Measurements from ENCODE around the gene DOCK7.
A peak's percentile ranks its signal among the peaks of the same experiment; 100 is the strongest.

Gene DOCK7

GRCh38 chr1:62544570-62544969 lies 143.6 kb downstream of the DOCK7 start:
- DNase-seq = no peak
- Histone ChIP-seq H3K4me3 (no peak overlapping the region), H3K27ac (no peak overlapping the region), H3K36me3 (peaks cover 12 to 23% (median 12%) of the 10 kb centered on the region in 3 donors), H3K27me3 (no peaks in the 10 kb centered on the region), H3K4me1 (no peaks in the 10 kb centered on the region), H3K9me3 (no peaks in the 10 kb centered on the region)
- intact Hi-C loops (cut with DNase I; ENCODE audit: low total_unique reads) = no loop called here
- TF ChIP-seq, protein P1, sequence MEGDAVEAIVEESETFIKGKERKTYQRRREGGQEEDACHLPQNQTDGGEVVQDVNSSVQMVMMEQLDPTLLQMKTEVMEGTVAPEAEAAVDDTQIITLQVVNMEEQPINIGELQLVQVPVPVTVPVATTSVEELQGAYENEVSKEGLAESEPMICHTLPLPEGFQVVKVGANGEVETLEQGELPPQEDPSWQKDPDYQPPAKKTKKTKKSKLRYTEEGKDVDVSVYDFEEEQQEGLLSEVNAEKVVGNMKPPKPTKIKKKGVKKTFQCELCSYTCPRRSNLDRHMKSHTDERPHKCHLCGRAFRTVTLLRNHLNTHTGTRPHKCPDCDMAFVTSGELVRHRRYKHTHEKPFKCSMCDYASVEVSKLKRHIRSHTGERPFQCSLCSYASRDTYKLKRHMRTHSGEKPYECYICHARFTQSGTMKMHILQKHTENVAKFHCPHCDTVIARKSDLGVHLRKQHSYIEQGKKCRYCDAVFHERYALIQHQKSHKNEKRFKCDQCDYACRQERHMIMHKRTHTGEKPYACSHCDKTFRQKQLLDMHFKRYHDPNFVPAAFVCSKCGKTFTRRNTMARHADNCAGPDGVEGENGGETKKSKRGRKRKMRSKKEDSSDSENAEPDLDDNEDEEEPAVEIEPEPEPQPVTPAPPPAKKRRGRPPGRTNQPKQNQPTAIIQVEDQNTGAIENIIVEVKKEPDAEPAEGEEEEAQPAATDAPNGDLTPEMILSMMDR (IDR thresholded peaks at IDR 0.05) = no peak

DNA sequence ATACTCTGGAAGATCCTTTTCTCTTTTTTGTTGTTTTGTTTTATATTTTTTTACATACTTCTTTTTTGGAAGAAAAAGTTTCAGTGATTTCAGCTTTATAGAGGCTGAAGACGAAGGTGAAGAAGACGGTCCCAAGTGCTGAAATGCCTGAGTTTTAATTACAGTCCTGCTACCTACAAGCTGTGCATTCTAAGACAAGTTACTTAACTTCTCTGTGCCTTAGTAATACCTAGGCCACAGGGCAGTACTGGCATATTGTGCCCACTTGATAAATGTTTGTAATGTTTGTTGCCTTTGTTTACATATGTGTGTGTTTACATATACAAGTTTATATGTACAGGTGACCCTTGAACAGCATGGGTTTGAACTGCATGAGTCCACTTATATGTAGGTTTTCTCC lies 147.1 kb downstream of the DOCK7 start:
- H3K27me3 ChIP-seq = no peaks in the 10 kb centered on the region
- no peak overlapping the region for H3K4me3 ChIP-seq
- no peak for DNase-seq
- intact Hi-C loops (cut with DNase I; ENCODE audit: low total_unique reads) = no loop called here
- TF ChIP-seq, protein P1 (IDR thresholded peaks at IDR 0.05) = no peak
- H3K9me3 ChIP-seq = no peaks in the 10 kb centered on the region
- peaks cover 20 to 47% (median 26%) of the 10 kb centered on the region in 3 donors for H3K36me3 ChIP-seq
- H3K27ac ChIP-seq = no peak overlapping the region
- no peaks in the 10 kb centered on the region for H3K4me1 ChIP-seq

DNA sequence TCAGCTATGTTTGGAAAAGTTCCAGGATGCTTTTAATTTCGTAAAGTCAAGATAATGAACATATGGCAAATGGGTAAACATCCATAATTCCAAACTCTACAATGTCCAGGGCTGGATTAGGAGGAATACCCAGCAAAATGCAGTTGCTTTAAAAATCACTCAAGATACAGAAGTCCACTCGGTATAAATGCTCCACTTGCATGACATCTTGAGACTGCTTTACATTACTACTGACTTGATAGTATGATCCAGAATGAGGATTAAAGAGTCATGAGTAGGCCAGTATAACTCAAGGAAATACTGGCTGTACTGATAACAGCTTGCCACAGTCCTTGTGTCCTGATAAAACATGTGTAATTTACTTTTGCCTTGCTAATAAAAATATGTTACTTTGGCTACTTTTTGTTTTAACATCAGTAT lies 149.1 kb downstream of the DOCK7 start:
- Histone ChIP-seq H3K4me1 (no peaks in the 10 kb centered on the region), H3K36me3 (peaks cover 31 to 60% (median 43%) of the 10 kb centered on the region in 3 donors), H3K27me3 (no peaks in the 10 kb centered on the region), H3K4me3 (no peak overlapping the region), H3K27ac (no peak overlapping the region), H3K9me3 (no peaks in the 10 kb centered on the region)
- TF ChIP-seq, protein P1 (IDR thresholded peaks at IDR 0.05) = no peak
- intact Hi-C loops (cut with DNase I; ENCODE audit: low total_unique reads) = loop anchor here (10.0 kb wide), 1 partner anchor 206 kb away; no protein-coding TSS in a partner anchor
- no peak for DNase-seq

- intact Hi-C loops (cut with DNase I; ENCODE audit: low total_unique reads) = loop anchor here (10.0 kb wide), 1 partner anchor 208 kb away; no protein-coding TSS in a partner anchor
- DNase-seq = no peak
- Histone ChIP-seq H3K9me3 (no peaks in the 10 kb centered on the region), H3K4me3 (no peak overlapping the region), H3K36me3 (peaks cover 35 to 57% (median 37%) of the 10 kb centered on the region in 3 donors), H3K4me1 (no peaks in the 10 kb centered on the region), H3K27ac (no peak overlapping the region), H3K27me3 (no peaks in the 10 kb centered on the region)
- TF ChIP-seq, protein P1 (IDR thresholded peaks at IDR 0.05) = no peak
Observed at GRCh38 chr1:62536865-62537264, 151.3 kb downstream of the DOCK7 start.

DNA sequence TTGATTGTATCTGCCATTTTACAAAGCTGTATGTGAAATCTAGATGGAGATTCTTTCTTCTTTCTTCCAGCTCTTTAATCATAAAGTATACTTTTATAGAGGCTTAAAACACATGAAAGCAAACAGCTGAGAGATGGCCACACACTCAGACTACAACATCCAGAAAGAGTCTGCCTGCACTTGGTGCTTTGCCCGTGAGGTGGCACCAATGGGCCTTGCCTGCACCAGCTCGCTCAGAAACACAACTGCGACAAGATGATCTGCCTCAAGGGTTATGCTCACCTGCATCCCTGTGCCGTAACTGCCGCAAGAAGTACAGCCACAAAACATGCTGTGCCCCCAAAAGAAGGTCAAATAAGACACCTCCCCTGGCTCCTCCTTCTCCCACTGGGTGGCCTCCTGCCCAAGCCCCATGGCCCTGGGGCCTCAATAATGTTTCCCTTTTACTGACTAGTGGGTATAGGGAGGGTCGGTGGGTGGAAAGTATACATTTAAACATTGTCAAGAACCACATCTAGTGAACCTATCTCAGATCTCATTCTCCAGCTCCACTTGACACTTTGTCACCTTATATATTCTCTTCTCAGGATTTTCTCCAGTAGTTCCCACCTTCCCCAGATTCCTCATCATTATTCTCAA lies 157.6 kb downstream of the DOCK7 start:
- peaks cover 16 to 49% (median 34%) of the 10 kb centered on the region in 3 donors for H3K36me3 ChIP-seq
- intact Hi-C loops (cut with DNase I; ENCODE audit: low total_unique reads) = loop anchor here (10.0 kb wide), 1 partner anchor 214 kb away; no protein-coding TSS in a partner anchor
- TF ChIP-seq, protein P1 (IDR thresholded peaks at IDR 0.05) = peak; percentile 47 to 62
- H3K4me1 ChIP-seq = no peaks in the 10 kb centered on the region
- H3K4me3 ChIP-seq = no peak overlapping the region
- H3K9me3 ChIP-seq = no peaks in the 10 kb centered on the region
- DNase-seq = peak in 1 of 2 donors; percentile 24
- no peak overlapping the region for H3K27ac ChIP-seq
- H3K27me3 ChIP-seq = no peaks in the 10 kb centered on the region
